Measurements from ENCODE around the gene GNB1.

Gene GNB1

GRCh38 chr1:1797731-1798341 lies 93.1 kb downstream of the GNB1 start:
- H3K4me1 Mint-ChIP-seq: peaks cover 36 to 62% of the 10 kb centered on the region in 2 donors
- no peaks in the 10 kb centered on the region for H3K9me3 Mint-ChIP-seq
- H3K27me3 Mint-ChIP-seq: no peaks in the 10 kb centered on the region
- DNase-seq (no peak), ATAC-seq (replicated peaks) (peak; percentile 93 to 96)
- no peak overlapping the region for H3K4me3 Mint-ChIP-seq
- H3K36me3 Mint-ChIP-seq: peaks cover 49 to 67% of the 10 kb centered on the region in 2 donors
- H3K27ac Mint-ChIP-seq: peak overlapping the region; percentile 81

GRCh38 chr1:1796466-1796865 lies 94.4 kb downstream of the GNB1 start:
- H3K36me3 Mint-ChIP-seq: peaks cover 45 to 66% of the 10 kb centered on the region in 2 donors
- peak overlapping the region; percentile 90 for H3K27ac Mint-ChIP-seq

GRCh38 chr1:1794999-1795398 lies 95.9 kb downstream of the GNB1 start:
- ATAC-seq (replicated peaks): no peak

More at GRCh38 chr1:1796466-1796865, 94.4 kb downstream of the GNB1 start:
- no peak for ATAC-seq (replicated peaks)
- H3K4me1 Mint-ChIP-seq: peaks cover 27 to 50% of the 10 kb centered on the region in 2 donors
- H3K27me3 Mint-ChIP-seq: no peaks in the 10 kb centered on the region
- peak overlapping the region in 1 of 2 donors; percentile 6 for H3K4me3 Mint-ChIP-seq
- no peaks in the 10 kb centered on the region for H3K9me3 Mint-ChIP-seq
- DNase-seq: no peak

GRCh38 chr1:1793481-1794244 lies 97.2 kb downstream of the GNB1 start:
- Mint-ChIP-seq H3K36me3 (peaks cover 55 to 69% of the 10 kb centered on the region in 2 donors), H3K27me3 (no peaks in the 10 kb centered on the region), H3K4me1 (peaks cover 23 to 34% of the 10 kb centered on the region in 2 donors), H3K27ac (peak overlapping the region; percentile 94), H3K9me3 (no peaks in the 10 kb centered on the region), H3K4me3 (no peak overlapping the region)
- no peak for ATAC-seq (replicated peaks)
- no peak for DNase-seq

More at GRCh38 chr1:1794999-1795398, 95.9 kb downstream of the GNB1 start:
- Mint-ChIP-seq H3K4me3 (no peak overlapping the region), H3K27ac (peak overlapping the region; percentile 81), H3K27me3 (no peaks in the 10 kb centered on the region), H3K36me3 (peaks cover 52 to 69% of the 10 kb centered on the region in 2 donors), H3K4me1 (peaks cover 20 to 35% of the 10 kb centered on the region in 2 donors), H3K9me3 (no peaks in the 10 kb centered on the region)
- DNase-seq: no peak

GRCh38 chr1:1788646-1789431 lies 102.0 kb downstream of the GNB1 start:
- peaks cover 43 to 65% of the 10 kb centered on the region in 2 donors for H3K36me3 Mint-ChIP-seq
- DNase-seq (no peak), ATAC-seq (replicated peaks) (no peak)
- H3K27ac Mint-ChIP-seq: peak overlapping the region; percentile 51
- no peaks in the 10 kb centered on the region for H3K9me3 Mint-ChIP-seq
- peaks cover 12 to 20% of the 10 kb centered on the region in 2 donors for H3K4me1 Mint-ChIP-seq
- H3K27me3 Mint-ChIP-seq: no peaks in the 10 kb centered on the region
- H3K4me3 Mint-ChIP-seq: no peak overlapping the region

GRCh38 chr1:1788136-1788535 lies 102.8 kb downstream of the GNB1 start:
- H3K36me3 Mint-ChIP-seq: peaks cover 37 to 64% of the 10 kb centered on the region in 2 donors
- H3K27ac Mint-ChIP-seq: peak overlapping the region; percentile 62
- ATAC-seq (replicated peaks): no peak

GRCh38 chr1:1786836-1787605 lies 103.9 kb downstream of the GNB1 start:
- Mint-ChIP-seq H3K4me3 (no peak overlapping the region), H3K9me3 (no peaks in the 10 kb centered on the region), H3K27ac (no peak overlapping the region), H3K4me1 (peaks cover 17 to 32% of the 10 kb centered on the region in 2 donors), H3K27me3 (no peaks in the 10 kb centered on the region), H3K36me3 (peaks cover 37 to 56% of the 10 kb centered on the region in 2 donors)
- ATAC-seq (replicated peaks): no peak
- no peak for DNase-seq

More at GRCh38 chr1:1788136-1788535, 102.8 kb downstream of the GNB1 start:
- H3K9me3 Mint-ChIP-seq: no peaks in the 10 kb centered on the region
- DNase-seq: no peak
- H3K27me3 Mint-ChIP-seq: no peaks in the 10 kb centered on the region
- peaks cover 12 to 21% of the 10 kb centered on the region in 2 donors for H3K4me1 Mint-ChIP-seq
- no peak overlapping the region for H3K4me3 Mint-ChIP-seq

GRCh38 chr1:1785666-1786065 lies 105.2 kb downstream of the GNB1 start:
- Mint-ChIP-seq H3K27ac (no peak overlapping the region), H3K4me3 (no peak overlapping the region), H3K9me3 (no peaks in the 10 kb centered on the region), H3K27me3 (no peaks in the 10 kb centered on the region), H3K4me1 (peaks cover 29 to 45% of the 10 kb centered on the region in 2 donors), H3K36me3 (peaks cover 35 to 51% of the 10 kb centered on the region in 2 donors)
- ATAC-seq (replicated peaks): no peak
- no peak for DNase-seq

- Mint-ChIP-seq H3K4me3 (no peak overlapping the region), H3K27ac (no peak overlapping the region), H3K4me1 (peaks cover 36 to 53% of the 10 kb centered on the region in 2 donors), H3K27me3 (no peaks in the 10 kb centered on the region), H3K36me3 (peaks cover 28 to 49% of the 10 kb centered on the region in 2 donors), H3K9me3 (no peaks in the 10 kb centered on the region)
- ATAC-seq (replicated peaks): no peak
- DNase-seq: no peak
These were observed 106.0 kb downstream of the GNB1 start for GRCh38 chr1:1784933-1785332.

GRCh38 chr1:1783320-1783719 lies 107.6 kb downstream of the GNB1 start:
- H3K9me3 Mint-ChIP-seq: no peaks in the 10 kb centered on the region
- no peak for DNase-seq
- H3K36me3 Mint-ChIP-seq: peaks cover 18 to 40% of the 10 kb centered on the region in 2 donors
- H3K27me3 Mint-ChIP-seq: no peaks in the 10 kb centered on the region
- peaks cover 42 to 59% of the 10 kb centered on the region in 2 donors for H3K4me1 Mint-ChIP-seq
- H3K27ac Mint-ChIP-seq: peak overlapping the region; percentile 77
- ATAC-seq (replicated peaks): no peak
- peak overlapping the region; percentile 52 to 68 for H3K4me3 Mint-ChIP-seq

GRCh38 chr1:1782399-1783221 lies 108.3 kb downstream of the GNB1 start:
- DNase-seq (peak; percentile 32), ATAC-seq (replicated peaks) (no peak)
- Mint-ChIP-seq H3K27ac (peak overlapping the region; percentile 77), H3K36me3 (peaks cover 14 to 35% of the 10 kb centered on the region in 2 donors), H3K9me3 (no peaks in the 10 kb centered on the region), H3K4me3 (peak overlapping the region; percentile 44 to 68), H3K4me1 (peaks cover 42 to 59% of the 10 kb centered on the region in 2 donors), H3K27me3 (no peaks in the 10 kb centered on the region)

- H3K36me3 Mint-ChIP-seq: peaks cover 8 to 28% of the 10 kb centered on the region in 2 donors
- peaks cover 47 to 69% of the 10 kb centered on the region in 2 donors for H3K4me1 Mint-ChIP-seq
- DNase-seq (no peak), ATAC-seq (replicated peaks) (no peak)
- H3K9me3 Mint-ChIP-seq: no peaks in the 10 kb centered on the region
- H3K4me3 Mint-ChIP-seq: peak overlapping the region; percentile 65 to 82
- peak overlapping the region; percentile 95 for H3K27ac Mint-ChIP-seq
- no peaks in the 10 kb centered on the region for H3K27me3 Mint-ChIP-seq
These were observed 109.4 kb downstream of the GNB1 start for GRCh38 chr1:1781526-1781903.
